Suprapubic skin (tissue), 3 donors: ENCODE data around the gene NEGR1.

Experiments used
- CTCF ChIP-seq, 2 donors: fragments of 200-600 bp in 1 of 2; fragments of 450-650 bp in 1 of 2; sonication (generic) in 1 of 2; IDR thresholded peaks; one replicate each; pipeline ENCODE4 v1.5.1; 2016 to 2019; ENCODE audit warnings: antibody characterized with exemption in 2 of 2, mild to moderate bottlenecking in 1 of 2, moderate library complexity in 1 of 2
- EP300 ChIP-seq: sonication (generic); formaldehyde crosslinking; IDR thresholded peaks from one replicate; pipeline ENCODE4 v1.6.1; 2017; ENCODE audit warnings: antibody characterized with exemption

GRCh38 chr1:71587961-71588360 is 694.4 kb downstream of the NEGR1 start:
- TF ChIP-seq CTCF (IDR thresholded peaks at IDR 0.05), result no peak
- no peak for TF ChIP-seq EP300
